Hepatocyte (in vitro differentiated cells): ENCODE data around the gene DIAPH3. TPM values are rescaled to one million over a fixed set of nuclear protein-coding genes. Genes with fewer than 3 reads are reported as not detected.

ENCODE experiments used
- DNase-seq: peaks from one replicate; pipeline ENCODE4 v3.0.0-alpha.2; 2016; ENCODE audit warnings: low spot score
- H2AFZ ChIP-seq: fragments of 200-600 bp; sonication (generic); 2 replicates; pipeline ENCODE4 v1.6.0; 2016; ENCODE audit warnings: antibody characterized with exemption, mild to moderate bottlenecking
- H3K27ac ChIP-seq: fragments of 200-600 bp; sonication (generic); 2 replicates; pipeline ENCODE4 v1.5.1; 2016; ENCODE audit warnings: mild to moderate bottlenecking
- H3K27me3 ChIP-seq: fragments of 200-600 bp; sonication (generic); 2 replicates; pipeline ENCODE4 v1.6.1; 2016
- H3K36me3 ChIP-seq: fragments of 200-600 bp; sonication (generic); replicated peaks from 2 replicates; pipeline ENCODE4 v1.5.1; 2016; ENCODE audit warnings: low read depth; ENCODE audit not compliant: insufficient read depth
- H3K4me1 ChIP-seq: fragments of 200-600 bp; sonication (generic); 2 replicates; pipeline ENCODE4 v1.5.1; 2016; ENCODE audit warnings: mild to moderate bottlenecking, moderate library complexity; ENCODE audit not compliant: insufficient read depth
- H3K4me2 ChIP-seq: fragments of 200-600 bp; sonication (generic); 2 replicates; pipeline ENCODE4 v1.6.0; 2016
- H3K4me3 ChIP-seq: fragments of 200-600 bp; sonication (generic); 2 replicates; pipeline ENCODE4 v1.5.1; 2016; ENCODE audit warnings: mild to moderate bottlenecking
- H3K79me2 ChIP-seq: fragments of 200-600 bp; sonication (generic); 2 replicates; pipeline ENCODE4 v1.6.0; 2017; ENCODE audit warnings: mild to moderate bottlenecking
- H3K9me2 ChIP-seq: fragments of 200-600 bp; sonication (generic); replicated peaks from 2 replicates; pipeline ENCODE4 v1.6.0; 2017; ENCODE audit warnings: mild to moderate bottlenecking; ENCODE audit not compliant: insufficient read depth
- H3K9me3 ChIP-seq: fragments of 200-600 bp; sonication (generic); 2 replicates; pipeline ENCODE4 v1.5.1; 2016; ENCODE audit warnings: low read depth, mild to moderate bottlenecking
- H4K20me1 ChIP-seq: fragments of 200-600 bp; sonication (generic); 2 replicates; pipeline ENCODE4 v1.6.0; 2016; ENCODE audit warnings: mild to moderate bottlenecking; ENCODE audit not compliant: insufficient read depth, poor library complexity, severe bottlenecking
- CTCF ChIP-seq: fragments of 200-600 bp; sonication (generic); IDR thresholded peaks from 2 replicates; pipeline ENCODE4 v1.5.1; 2016; ENCODE audit warnings: antibody characterized with exemption, mild to moderate bottlenecking; ENCODE audit not compliant: poor library complexity
- EZH2 ChIP-seq: fragments of 200-600 bp; sonication (generic); IDR thresholded peaks from 2 replicates; pipeline ENCODE4 v1.6.1; 2016; ENCODE audit warnings: antibody characterized with exemption, mild to moderate bottlenecking, borderline replicate concordance
- EZH2phosphoT487 ChIP-seq: fragments of 200-600 bp; sonication (generic); IDR thresholded peaks from one replicate; pipeline ENCODE4 v1.6.1; 2018; ENCODE audit warnings: antibody characterized with exemption, mild to moderate bottlenecking, low read depth, moderate library complexity; ENCODE audit not compliant: unreplicated experiment, severe bottlenecking
- WGBS: methylation state at CpG from one replicate; pipeline ENCODE4 v1.1.6; 2016; ENCODE audit warnings: low lambda C conversion rate; ENCODE audit errors: missing lambda C conversion rate; 5-methylcytosine and 5-hydroxymethylcytosine counted together
- polyA plus RNA-seq: library from polyadenylated mRNA; unstranded; fragments of >200 nt; fragmentation: Nextera tagmentation; extraction: Ambion mirVana; gene quantifications from 2 replicates; pipeline ENCODE4 v1.2.1, GENCODE V29; 2016
- total RNA-seq: library from RNA; depleted of rRNA; stranded (reverse); fragments of >200 nt; gene quantifications from 2 replicates; pipeline ENCODE4 v1.2.3, GENCODE V29; 2014

DIAPH3 gene
- total and polyA plus RNA-seq, 2 experiments from 2014 or later = 4.7 to 7.9 TPM

- no peak overlapping the region for H3K4me3 ChIP-seq
- no peaks in the 10 kb centered on the region for H3K36me3 ChIP-seq
These were observed 135.7 kb downstream of the DIAPH3 start for GRCh38 chr13:60028021-60028420.

GRCh38 chr13:60026286-60026685, 137.4 kb downstream of the DIAPH3 start:
- Histone ChIP-seq H3K4me3 (no peak overlapping the region), H3K79me2 (no peaks in the 10 kb centered on the region), H3K9me3 (no peaks in the 10 kb centered on the region), H3K27ac (no peak overlapping the region), H3K4me2 (no peak overlapping the region), H3K9me2 (no peaks in the 10 kb centered on the region), H3K27me3 (no peaks in the 10 kb centered on the region), H4K20me1 (no peaks in the 10 kb centered on the region), H3K4me1 (no peaks in the 10 kb centered on the region), H2AFZ (no peak overlapping the region), H3K36me3 (no peaks in the 10 kb centered on the region)
- TF ChIP-seq EZH2phosphoT487 (no peak), EZH2 (no peak), CTCF (no peak)
- WGBS = 98% methylated on average over 3 of the region's 3 CpGs
- no peak for DNase-seq

More at GRCh38 chr13:60028021-60028420, 135.7 kb downstream of the DIAPH3 start:
- H3K4me2 ChIP-seq = no peak overlapping the region
- H3K79me2 ChIP-seq = no peaks in the 10 kb centered on the region
- H3K9me3 ChIP-seq = no peaks in the 10 kb centered on the region
- H3K27ac ChIP-seq = no peak overlapping the region
- no peaks in the 10 kb centered on the region for H4K20me1 ChIP-seq
- 99% methylated on average over 3 of the region's 3 CpGs for WGBS
- no peak overlapping the region for H2AFZ ChIP-seq
- DNase-seq = no peak
- H3K4me1 ChIP-seq = no peaks in the 10 kb centered on the region
- no peaks in the 10 kb centered on the region for H3K27me3 ChIP-seq
- H3K9me2 ChIP-seq = no peaks in the 10 kb centered on the region
- TF ChIP-seq EZH2phosphoT487 = no peak
- no peak for TF ChIP-seq CTCF
- TF ChIP-seq EZH2 = no peak

GRCh38 chr13:60020288-60020687, 143.4 kb downstream of the DIAPH3 start:
- no peak overlapping the region for H2AFZ ChIP-seq
- no peaks in the 10 kb centered on the region for H3K36me3 ChIP-seq
- no peaks in the 10 kb centered on the region for H3K27me3 ChIP-seq
- no peaks in the 10 kb centered on the region for H4K20me1 ChIP-seq
- no peaks in the 10 kb centered on the region for H3K9me2 ChIP-seq
- peaks cover 6% of the 10 kb centered on the region for H3K4me1 ChIP-seq
- no peak overlapping the region for H3K4me3 ChIP-seq
- no peak overlapping the region for H3K4me2 ChIP-seq
- H3K9me3 ChIP-seq = no peaks in the 10 kb centered on the region
- WGBS = 97% methylated on average over 3 of the region's 3 CpGs
- H3K27ac ChIP-seq = no peak overlapping the region
- TF ChIP-seq EZH2 = no peak
- TF ChIP-seq CTCF = no peak
- TF ChIP-seq EZH2phosphoT487 = no peak
- no peaks in the 10 kb centered on the region for H3K79me2 ChIP-seq
- no peak for DNase-seq
